ENCODE results near the gene HLA-C.
"Not testable (repeated sequence)": the region's sequence is repeated elsewhere in the genome, so short reads cannot be mapped to it uniquely, and the experiment has no call there.

Gene HLA-C

GRCh38 chr6:31271641-31272357, at the start of gene HLA-C:
Gene HLA-C (minus strand): TSS chr6:31272092. CDS start chr6:31272071, 21 bp downstream.
- peak; percentile 95 for DNase-seq (ENCODE audit: low spot score)

GRCh38 chr6:31321005-31321707, 49.3 kb upstream of the HLA-C start:
- peak; percentile 21 for DNase-seq (ENCODE audit: low spot score)

GRCh38 chr6:31317036-31317435, 45.1 kb upstream of the HLA-C start:
- DNase-seq (ENCODE audit: low spot score), result no peak

- no peak for DNase-seq (ENCODE audit: low spot score)
These were observed 37.7 kb upstream of the HLA-C start for GRCh38 chr6:31309641-31310040.

GRCh38 chr6:31308845-31309175, 36.9 kb upstream of the HLA-C start:
- DNase-seq (ENCODE audit: low spot score), result no peak

GRCh38 chr6:31308050-31308844, 36.4 kb upstream of the HLA-C start:
- DNase-seq (ENCODE audit: low spot score), result peak; percentile 29

- no peak for DNase-seq (ENCODE audit: low spot score)
These were observed 35.8 kb upstream of the HLA-C start for GRCh38 chr6:31307669-31308049.

- DNase-seq (ENCODE audit: low spot score), result peak; percentile 27
These were observed 33.9 kb upstream of the HLA-C start for GRCh38 chr6:31305703-31306219.

- peak; percentile 49 for DNase-seq (ENCODE audit: low spot score)
These were observed 32.8 kb upstream of the HLA-C start for GRCh38 chr6:31304683-31305082.

GRCh38 chr6:31300797-31301196, 28.9 kb upstream of the HLA-C start:
- DNase-seq (ENCODE audit: low spot score), result peak; percentile 7

- DNase-seq (ENCODE audit: low spot score), result peak; percentile 20
These were observed 28.1 kb upstream of the HLA-C start for GRCh38 chr6:31299947-31300346.

- DNase-seq (ENCODE audit: low spot score), result no peak
These were observed 27.6 kb upstream of the HLA-C start for GRCh38 chr6:31299511-31299910.

GRCh38 chr6:31294056-31294455, 22.2 kb upstream of the HLA-C start:
- no peak for DNase-seq (ENCODE audit: low spot score)

GRCh38 chr6:31293343-31293742, 21.5 kb upstream of the HLA-C start:
- DNase-seq (ENCODE audit: low spot score), result peak; percentile 20

- no peak for DNase-seq (ENCODE audit: low spot score)
These were observed 17.9 kb upstream of the HLA-C start for GRCh38 chr6:31289788-31290187.

- DNase-seq (ENCODE audit: low spot score), result no peak
These were observed 15.7 kb upstream of the HLA-C start for GRCh38 chr6:31287619-31288018.

- DNase-seq (ENCODE audit: low spot score), result no peak
These were observed 14.1 kb upstream of the HLA-C start for GRCh38 chr6:31285982-31286381.

- no peak for DNase-seq (ENCODE audit: low spot score)
These were observed 13.6 kb upstream of the HLA-C start for GRCh38 chr6:31285486-31285885.

GRCh38 chr6:31279647-31280046, 7.8 kb upstream of the HLA-C start:
- DNase-seq (ENCODE audit: low spot score), result not testable (repeated sequence)

- no peak for DNase-seq (ENCODE audit: low spot score)
These were observed 1.1 kb upstream of the HLA-C start for GRCh38 chr6:31272836-31273626.

- peak; percentile 8 for DNase-seq (ENCODE audit: low spot score)
These were observed 544 bp upstream of the HLA-C start for GRCh38 chr6:31272436-31272835.

Measured in kidney tubule cell (primary cell).